DND-41 (cell line): Measurements from ENCODE around the gene LTN1.

ENCODE experiments used
- CTCF ChIP-seq: IDR thresholded peaks from 2 replicates; pipeline ENCODE4 v1.5.1; 2012; ENCODE audit warnings: borderline replicate concordance, low read length, moderate library complexity, mild to moderate bottlenecking; ENCODE audit not compliant: poor library complexity, severe bottlenecking; ENCODE audit errors: extremely low read depth
- EZH2 ChIP-seq: IDR thresholded peaks from 3 replicates; pipeline ENCODE4 v1.6.1; 2012; ENCODE audit warnings: borderline replicate concordance, low read depth, mild to moderate bottlenecking, moderate library complexity, low read length, inconsistent platforms; ENCODE audit not compliant: severe bottlenecking

- TF ChIP-seq CTCF (no peak), EZH2 (no peak)
These were observed 76.4 kb downstream of the LTN1 start for GRCh38 chr21:28916150-28916893.
